HG03521 (cell line): ENCODE data around the gene PNMA1.
A peak's percentile ranks its signal among the peaks of the same experiment; 100 is the strongest.

ENCODE experiments used
- ATAC-seq: cut with Tn5 transposase; IDR thresholded peaks from one replicate; pipeline ENCODE4 v1.9.1; 2021; ENCODE audit warnings: mild to moderate bottlenecking, moderate library complexity; ENCODE audit not compliant: unreplicated experiment

The PNMA1 gene, protein sequence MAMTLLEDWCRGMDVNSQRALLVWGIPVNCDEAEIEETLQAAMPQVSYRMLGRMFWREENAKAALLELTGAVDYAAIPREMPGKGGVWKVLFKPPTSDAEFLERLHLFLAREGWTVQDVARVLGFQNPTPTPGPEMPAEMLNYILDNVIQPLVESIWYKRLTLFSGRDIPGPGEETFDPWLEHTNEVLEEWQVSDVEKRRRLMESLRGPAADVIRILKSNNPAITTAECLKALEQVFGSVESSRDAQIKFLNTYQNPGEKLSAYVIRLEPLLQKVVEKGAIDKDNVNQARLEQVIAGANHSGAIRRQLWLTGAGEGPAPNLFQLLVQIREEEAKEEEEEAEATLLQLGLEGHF

DNA sequence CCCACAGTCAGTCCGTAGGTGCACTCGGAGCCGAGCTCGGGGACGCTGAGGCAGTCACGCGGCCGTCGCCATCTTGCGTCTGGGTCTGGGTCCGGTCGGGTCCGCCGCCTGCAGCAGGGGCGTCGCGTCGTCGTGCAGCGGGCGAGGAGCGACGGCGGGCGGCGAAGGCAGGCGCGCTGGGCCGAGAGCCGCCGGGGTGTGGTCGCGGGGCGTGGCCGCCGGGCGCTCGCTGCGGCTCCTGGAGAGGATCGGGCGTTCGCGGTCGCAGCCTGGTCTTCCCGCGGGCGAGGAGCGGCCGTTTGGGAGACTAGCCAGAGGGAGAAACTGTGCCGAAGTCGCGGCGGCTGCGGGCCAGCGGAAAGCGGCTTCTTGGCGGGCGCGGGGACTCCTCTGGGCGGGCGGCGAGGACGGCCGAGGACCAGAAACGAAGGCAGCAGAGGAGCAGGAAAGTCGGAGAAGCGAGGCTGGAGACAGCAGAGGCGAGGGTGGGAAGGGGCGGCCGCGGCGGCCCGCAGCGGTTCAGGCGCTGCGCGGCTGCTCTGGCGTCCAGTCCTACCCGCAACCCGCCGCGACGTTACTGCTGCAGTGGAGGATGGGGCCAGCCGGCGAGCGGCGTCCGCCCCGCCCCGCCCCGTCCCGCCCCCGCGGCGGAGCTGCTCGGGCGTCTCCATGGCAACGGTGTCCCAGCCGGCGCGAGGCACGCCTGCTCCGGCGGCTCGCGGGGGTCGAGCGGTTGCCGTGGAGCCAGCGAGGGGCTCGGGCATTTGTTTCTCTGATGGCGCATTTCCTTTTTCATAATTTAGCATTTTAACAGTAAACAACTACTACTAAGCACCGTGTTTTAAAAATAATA is at the start of gene PNMA1:
Gene PNMA1, minus strand, starts transcription at position 582 of the 853 bp plus-strand sequence. CDS start 745 bp downstream, outside the sequence.
- ATAC-seq: peak; percentile 61

GRCh38 chr14:73763396-73763795 is 49.2 kb upstream of the PNMA1 start:
- ATAC-seq: no peak

DNA sequence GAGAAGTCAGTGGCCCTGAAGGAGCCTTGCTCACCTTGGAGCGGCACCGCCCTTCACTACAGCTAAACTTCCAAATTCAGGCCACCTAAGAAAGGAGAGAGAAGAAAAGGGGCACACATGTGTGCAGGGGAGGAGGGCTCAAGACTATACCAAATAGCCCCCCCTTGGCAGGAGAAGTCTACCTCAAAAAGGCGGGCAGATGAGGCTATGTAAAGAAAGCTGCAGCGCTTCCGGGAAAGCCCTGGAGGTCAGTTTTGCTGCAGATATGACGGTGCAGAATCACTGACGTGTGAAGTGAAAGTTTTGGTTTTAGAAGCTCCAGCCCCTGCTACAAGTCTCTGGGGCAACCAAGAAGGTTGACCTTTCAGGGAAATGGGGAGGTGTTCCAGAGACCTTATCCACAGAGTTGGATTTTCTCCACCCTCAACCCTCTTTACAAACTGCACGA is 48.2 kb upstream of the PNMA1 start:
- ATAC-seq: no peak

- no peak for ATAC-seq
Measured at GRCh38 chr14:73761618-73762355, 47.6 kb upstream of the PNMA1 start.

DNA sequence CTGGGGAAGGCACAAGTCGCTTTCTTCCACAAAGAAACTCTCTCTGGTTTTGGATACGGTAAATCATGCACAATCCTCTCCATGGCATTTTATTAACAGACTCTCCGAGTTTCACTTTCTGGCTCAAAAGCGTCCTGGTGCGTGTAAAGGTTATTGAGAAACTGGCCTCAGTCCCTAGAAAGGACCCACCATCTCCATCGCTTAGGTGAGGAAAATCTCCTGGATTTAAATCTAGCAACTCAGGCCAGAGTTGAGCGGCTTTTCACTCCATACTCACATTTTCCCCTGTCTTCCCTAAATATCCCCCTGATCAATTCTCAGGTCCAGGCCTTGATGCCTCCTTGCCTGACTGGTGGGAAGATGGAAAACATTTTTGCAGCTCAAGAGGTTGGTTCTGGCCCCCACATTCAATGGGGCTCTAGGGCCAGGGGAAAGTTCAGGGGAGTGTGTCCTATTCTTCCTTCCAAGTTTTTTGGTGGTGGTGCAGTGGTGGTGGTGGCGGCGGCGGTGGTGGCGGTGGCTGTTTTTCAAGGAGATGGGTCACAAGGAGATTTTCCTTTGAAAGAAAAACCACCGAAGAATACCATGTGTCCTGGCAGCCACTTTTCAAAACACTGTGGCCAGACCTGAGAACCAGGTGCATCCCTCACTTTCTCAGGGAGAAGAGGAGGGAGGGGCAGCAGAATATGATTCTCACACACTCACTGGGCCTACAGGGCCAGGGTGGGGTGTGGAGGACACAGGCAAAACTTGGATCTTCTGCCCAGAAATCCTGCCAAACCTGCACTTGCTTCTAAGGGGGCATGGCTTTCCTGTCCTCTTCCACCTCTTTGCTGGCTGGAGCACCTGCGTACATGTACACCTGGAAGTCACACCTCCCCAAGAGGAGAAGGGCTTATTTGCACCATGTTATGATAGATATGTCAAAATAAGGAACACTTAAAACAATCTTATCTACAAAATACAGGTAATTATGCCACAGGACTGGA is 46.7 kb upstream of the PNMA1 start:
- no peak for ATAC-seq

DNA sequence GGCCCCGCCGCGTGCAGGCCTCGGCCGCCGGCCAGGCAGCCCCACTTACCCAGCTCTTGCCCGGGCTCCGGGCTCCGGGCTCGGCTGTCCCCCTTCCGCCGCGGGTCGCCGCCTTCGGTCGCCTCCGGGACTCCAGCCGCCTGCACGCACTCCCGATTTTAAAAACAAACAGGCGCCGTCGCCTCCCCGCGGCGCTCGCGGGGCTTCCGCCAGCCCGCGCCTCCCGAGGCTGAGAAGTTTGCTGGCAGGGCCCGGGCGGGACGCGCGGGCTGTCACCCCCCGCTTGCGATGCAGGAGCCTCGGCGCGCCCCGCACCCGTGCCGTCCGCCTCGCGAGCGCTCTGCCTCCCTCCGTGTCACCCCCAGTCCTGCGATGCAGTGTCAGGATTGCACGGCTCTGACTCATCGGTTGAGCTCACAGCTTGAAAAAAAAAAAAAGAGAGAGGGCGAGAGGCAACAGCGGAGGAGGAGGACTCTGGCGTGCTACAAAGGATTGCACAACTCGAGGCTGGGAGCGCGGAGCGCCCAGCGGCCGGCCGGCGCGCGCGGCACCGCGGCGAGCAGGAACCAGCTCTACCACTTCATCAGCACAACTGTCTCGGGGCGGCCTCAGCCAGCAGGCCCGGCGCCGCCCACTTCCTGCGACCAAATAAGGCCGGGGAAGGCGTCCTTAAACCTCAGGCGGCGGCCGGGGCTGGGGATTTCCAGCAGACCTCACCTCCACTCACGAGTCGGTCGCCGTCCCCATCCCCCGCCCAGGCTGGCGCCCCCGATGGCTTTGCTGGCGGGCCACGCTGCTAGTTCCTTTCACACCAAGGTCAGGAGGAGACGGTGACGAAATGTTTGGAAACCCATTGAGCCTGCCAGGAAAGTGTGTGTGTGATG is 45.8 kb upstream of the PNMA1 start:
- ATAC-seq: peak; percentile 49

GRCh38 chr14:73759183-73759713 is 45.1 kb upstream of the PNMA1 start:
- ATAC-seq: peak; percentile 0

DNA sequence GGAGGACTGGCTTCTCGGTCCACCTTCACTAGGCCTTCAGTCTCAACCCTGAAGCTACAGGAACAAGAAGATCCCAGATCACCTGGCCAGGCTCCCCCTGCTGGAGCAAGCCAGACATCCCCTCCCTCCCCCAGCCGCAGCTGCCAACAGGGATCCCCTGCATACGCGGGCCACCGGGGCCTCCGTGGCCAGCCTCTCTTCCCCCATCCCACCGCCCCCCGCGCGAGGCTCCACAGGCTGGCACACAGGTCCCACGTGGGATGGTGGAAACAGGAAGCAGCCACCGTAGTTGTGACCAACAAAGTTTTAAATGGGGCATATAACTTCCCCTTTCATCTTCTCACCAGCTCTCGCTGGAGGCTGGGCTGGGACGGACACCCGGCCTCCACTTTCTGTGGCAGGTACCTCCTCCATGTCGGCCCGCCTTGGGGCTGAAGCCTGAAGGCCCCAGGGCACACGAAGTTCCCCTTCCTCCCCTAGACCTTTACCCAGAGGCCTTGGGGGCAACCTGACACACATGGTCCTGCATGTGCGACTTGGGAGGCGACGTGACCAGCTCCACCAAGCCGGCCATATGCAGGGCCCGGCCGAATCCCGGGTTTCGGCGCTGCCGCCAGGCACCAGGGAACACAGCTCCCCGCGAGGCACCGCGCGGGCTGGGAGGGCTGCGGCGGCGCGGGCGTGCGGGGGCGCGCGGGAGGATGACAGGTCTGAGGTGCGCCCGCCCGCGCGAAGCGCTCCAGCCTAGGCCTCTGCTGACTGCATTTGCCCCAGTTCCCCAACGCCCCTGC is 44.4 kb upstream of the PNMA1 start:
- no peak for ATAC-seq

DNA sequence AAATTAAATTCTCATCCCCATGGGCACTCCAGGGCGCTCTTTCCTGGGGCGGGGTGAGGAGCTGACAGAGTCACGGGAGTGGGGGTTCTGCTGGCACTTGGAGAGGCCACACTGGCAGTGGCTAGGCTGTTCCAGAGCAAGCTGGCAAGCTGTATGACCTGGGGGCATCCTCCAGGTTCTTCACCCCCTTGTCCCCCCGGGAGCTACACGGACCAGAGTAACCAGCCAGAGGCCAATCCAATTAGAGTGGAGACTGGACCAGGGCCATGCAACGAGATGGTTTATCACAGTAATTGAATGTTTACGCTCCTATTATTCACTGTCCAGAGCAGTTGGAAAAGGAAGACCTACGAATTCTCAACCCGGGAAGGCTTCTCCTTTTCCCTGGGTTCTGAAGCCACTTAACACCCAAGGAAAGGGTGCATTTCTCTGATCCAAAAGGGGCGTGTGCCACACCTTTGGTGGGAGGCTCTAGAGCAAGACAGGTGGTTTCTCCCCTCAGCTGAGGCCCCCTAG is 43.8 kb upstream of the PNMA1 start:
- ATAC-seq: no peak

DNA sequence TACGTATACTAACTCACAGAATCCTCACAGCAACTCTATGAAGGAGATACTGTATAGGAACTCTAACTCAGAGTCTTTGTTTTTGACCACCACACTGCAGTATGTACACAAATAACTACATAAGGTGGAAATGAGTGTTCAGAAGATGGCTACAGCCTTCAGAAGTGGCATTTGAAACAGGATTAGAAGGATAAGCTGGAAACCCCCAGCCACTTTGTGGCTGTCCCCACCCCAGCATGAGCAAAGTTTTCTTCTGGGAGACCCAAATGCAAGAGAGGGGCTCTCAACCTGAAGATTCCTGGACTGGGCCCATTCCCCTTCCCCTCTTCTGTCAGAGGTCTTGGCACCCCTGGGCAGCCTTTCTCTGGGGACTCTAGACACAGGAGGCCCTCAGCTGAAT is 43.2 kb upstream of the PNMA1 start:
- ATAC-seq: no peak

DNA sequence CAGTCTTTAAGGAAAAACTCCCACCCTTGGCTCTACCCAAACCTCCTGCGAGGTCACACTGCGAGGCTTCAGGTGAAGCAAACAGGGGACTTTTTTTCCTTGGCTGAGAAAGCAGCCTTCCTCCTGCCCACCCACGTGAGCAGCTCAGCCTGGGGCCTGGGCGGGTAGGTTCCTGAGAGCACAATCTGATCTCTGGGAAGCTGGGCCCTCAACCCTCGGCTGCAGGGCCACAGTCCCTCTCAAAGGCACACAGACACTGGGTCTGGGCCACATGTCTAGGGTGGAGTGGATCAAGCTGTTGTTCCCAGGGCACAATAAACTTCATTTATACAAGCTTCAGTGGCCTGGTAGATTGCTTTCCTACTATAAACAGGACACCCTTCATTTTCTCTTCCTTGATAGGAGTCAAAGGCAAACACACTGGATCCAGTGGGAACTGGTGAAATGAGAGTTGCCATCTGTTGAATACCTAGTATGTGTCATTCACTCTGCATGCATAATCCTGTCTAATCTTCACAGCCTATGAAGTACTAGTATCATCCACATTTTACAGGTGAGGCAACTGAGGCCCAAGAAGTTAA is 41.3 kb upstream of the PNMA1 start:
- ATAC-seq: no peak

DNA sequence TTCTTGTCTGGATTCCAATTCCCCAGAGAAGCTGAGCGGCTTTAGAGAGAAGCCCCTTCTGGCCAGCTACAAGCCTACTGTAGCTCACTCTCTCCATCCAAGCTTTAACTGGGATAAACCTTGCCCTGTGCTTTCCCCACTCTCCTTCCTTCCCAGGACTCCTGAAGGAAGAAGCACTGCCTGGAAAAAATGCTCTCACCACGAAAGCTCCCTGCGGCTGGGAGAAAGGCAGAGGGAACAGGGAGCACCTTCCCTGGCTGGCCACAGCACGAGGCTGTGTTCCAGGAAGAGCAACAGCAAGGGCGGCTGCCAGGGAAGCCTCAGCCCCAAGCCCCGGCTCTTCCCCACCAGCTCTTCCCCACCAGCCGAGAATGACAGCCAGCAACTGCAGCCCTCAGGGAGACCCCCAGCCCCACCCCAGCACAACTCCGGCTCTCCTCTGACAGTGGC is 40.8 kb upstream of the PNMA1 start:
- no peak for ATAC-seq

DNA sequence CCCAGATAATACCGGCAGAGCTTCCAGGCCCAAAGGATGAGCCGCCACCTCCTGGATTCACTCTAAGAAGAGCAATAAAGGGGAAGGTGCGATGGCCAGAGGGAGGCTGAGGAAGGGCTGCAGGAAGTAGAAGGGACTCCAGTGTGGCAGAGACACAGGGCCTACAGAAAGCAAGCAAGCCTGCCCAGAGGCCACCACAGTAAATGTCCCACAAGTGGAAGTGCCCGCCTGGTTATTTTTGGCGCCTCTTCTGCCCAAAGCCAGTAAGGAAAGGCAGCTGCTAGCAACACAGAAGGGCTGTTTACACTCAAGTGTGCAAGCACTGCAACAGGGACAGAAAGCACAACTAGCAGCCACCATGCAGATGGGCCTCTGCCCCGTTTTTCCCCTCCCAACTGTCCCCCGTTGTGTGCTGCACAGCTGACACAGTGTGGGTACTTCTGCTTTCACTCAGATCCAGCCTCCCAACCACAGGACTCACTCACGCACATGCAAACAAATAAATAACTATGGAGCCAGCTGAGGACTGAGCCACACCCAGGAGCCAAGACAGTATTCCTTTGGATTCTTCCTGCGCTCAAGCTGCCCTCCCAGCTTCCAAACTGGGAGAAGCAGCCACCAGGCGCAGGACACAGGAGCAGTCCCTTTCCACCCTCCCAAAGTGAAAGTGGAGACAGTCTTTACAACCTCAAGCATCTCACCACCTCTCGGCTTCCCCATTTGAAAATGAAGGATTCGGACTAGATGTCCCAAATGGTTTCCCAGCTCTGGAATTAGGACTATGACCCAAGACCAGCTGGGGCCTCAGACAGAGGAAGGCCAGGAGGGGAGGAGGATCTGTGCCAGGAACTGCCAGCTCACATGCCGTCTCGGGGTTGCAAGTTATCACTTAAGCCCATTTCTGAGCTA is 40.0 kb upstream of the PNMA1 start:
- ATAC-seq: peak; percentile 46

DNA sequence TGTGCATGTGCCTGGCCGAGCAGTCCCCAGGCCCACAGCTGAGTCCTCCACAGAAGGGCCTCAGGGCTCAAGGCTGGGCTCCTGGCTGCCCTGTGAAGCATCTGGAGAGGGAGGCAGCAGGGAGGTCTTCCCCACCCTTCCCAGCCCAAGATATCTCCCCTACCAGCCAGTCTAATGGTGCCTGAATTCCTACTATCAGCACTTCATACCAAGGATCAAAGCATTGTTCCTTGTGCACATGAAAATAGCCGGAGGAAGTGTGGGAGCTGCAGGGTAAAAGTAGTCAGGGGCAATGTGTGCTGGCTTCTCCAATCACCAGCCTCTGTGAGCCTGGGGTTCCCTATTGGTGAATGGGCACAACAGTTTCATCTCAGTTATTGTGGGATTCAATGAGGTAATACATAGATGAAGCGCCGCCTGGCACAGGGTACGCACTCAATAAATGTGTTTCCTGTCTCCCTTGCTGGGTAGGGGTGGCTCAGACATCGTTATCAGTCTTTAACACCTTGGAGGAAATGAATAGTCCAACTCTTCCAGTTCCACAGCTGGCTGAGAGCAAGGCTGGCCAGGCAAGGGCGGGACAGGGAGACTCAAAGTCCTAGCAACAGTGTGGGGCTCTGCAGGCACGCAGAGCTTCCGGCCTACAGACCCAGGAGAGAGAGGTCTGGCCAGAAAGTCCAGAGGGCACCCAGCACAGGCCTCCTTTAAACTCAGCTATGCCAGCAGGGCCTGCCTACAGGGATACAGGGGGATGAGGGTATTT is 39.1 kb upstream of the PNMA1 start:
- no peak for ATAC-seq

- no peak for ATAC-seq
Measured at GRCh38 chr14:73752297-73752992, 38.3 kb upstream of the PNMA1 start.
